SK-N-MC (cell line): ENCODE results near the gene OTOS.

Experiments used
- EZH2 ChIP-seq: fragments of 200-600 bp; sonication (generic); IDR thresholded peaks from one replicate; pipeline ENCODE4 v1.6.1; 2017; ENCODE audit warnings: antibody characterized with exemption
- FOXP2 ChIP-seq: optimal IDR thresholded peaks from 2 replicates; pipeline ENCODE3; 2011; ENCODE audit warnings: mild to moderate bottlenecking, moderate library complexity; ENCODE audit not compliant: insufficient read depth; ENCODE audit errors: extremely low read length, control extremely low read depth
- POLR2AphosphoS5 ChIP-seq: IDR thresholded peaks from 2 replicates; pipeline ENCODE4 v1.6.1; 2012; ENCODE audit warnings: mild to moderate bottlenecking, low read depth, low read length, borderline replicate concordance

DNA sequence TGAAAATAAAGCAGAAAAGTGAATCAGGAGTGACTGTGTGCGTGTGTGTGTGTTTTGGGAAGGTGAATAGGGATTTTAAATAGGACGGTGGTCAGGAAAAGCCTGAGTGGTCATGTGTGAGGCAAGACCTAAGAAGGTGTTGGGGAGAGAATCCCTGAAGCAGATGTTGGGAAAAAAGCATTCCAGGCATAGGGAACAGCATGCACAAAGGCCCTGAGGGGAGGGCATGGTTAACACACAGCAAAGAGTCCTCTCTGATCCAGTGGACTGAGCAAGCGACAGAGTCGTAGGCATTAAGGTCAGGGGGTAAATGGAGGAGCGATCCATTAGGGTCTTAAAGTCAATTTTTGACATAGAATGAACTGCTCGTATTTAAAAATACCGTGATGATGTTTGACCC is 34.0 kb upstream of the OTOS start:
- no peak for TF ChIP-seq POLR2AphosphoS5
- TF ChIP-seq EZH2, result no peak
- no peak for TF ChIP-seq FOXP2
